Transverse colon (tissue), 4 donors: Measurements from ENCODE around the gene MOAP1. TPM values are rescaled to one million over a fixed set of nuclear protein-coding genes. Genes with fewer than 3 reads are reported as not detected.
A peak's percentile ranks its signal among the peaks of the same experiment; 100 is the strongest.

ENCODE experiments used
- DNase-seq: peaks from one replicate; pipeline ENCODE4 v3.0.0-alpha.2; 2019
- H3K27ac ChIP-seq, 4 donors: fragments of 200-600 bp; sonication (generic); 2 replicates each; pipeline ENCODE4 v1.5.1; 2016 to 2018; ENCODE audit warnings: inconsistent platforms in 4 of 4
- H3K27me3 ChIP-seq: fragments of 200-600 bp; sonication (generic); 2 replicates; pipeline ENCODE4 v1.5.1; 2017; ENCODE audit warnings: inconsistent platforms
- H3K36me3 ChIP-seq, 4 donors: fragments of 200-600 bp; sonication (generic); 2 replicates each; pipeline ENCODE4 v1.5.1; 2017 to 2019; ENCODE audit warnings: inconsistent platforms in 4 of 4
- H3K4me1 ChIP-seq, 4 donors: fragments of 200-600 bp; sonication (generic); 2 replicates each; pipeline ENCODE4 v1.5.1; 2017 to 2020; ENCODE audit warnings: inconsistent platforms in 4 of 4
- H3K4me3 ChIP-seq, 4 donors: fragments of 200-600 bp; sonication (generic); 1 replicate in 1 of 4; 2 replicates in 3 of 4; pipeline versions ENCODE4 v1.5.1 to v1.6.1; 2017 to 2019; ENCODE audit warnings: inconsistent platforms in 4 of 4
- H3K9me3 ChIP-seq, 2 donors: fragments of 200-600 bp; sonication (generic); 2 replicates each; pipeline ENCODE4 v1.5.1; 2017 to 2019; ENCODE audit warnings: inconsistent platforms in 2 of 2
- EP300 ChIP-seq: sonication (generic); formaldehyde crosslinking; IDR thresholded peaks from one replicate; pipeline ENCODE4 v1.6.1; 2017; ENCODE audit warnings: antibody characterized with exemption, low read depth
- POLR2A ChIP-seq: fragments of 450-650 bp; IDR thresholded peaks from one replicate; pipeline ENCODE4 v1.6.1; 2016; ENCODE audit warnings: antibody characterized with exemption, mild to moderate bottlenecking, moderate library complexity
- POLR2AphosphoS5 ChIP-seq, 3 donors: sonication (generic); formaldehyde crosslinking; IDR thresholded peaks; one replicate each; pipeline ENCODE4 v1.6.1; 2016; ENCODE audit warnings: antibody characterized with exemption in 3 of 3
- WGBS, 2 donors: methylation state at CpG; one replicate each; pipeline ENCODE4 v1.1.5; 2018; ENCODE audit warnings: low coverage in 1 of 2; 5-methylcytosine and 5-hydroxymethylcytosine counted together
- in situ Hi-C, 4 donors: fragments of 200-750 bp; cut with MboI; loops; one replicate each; pipeline versions ENCODE4 v1.15.0 to v1.15.1; 2017; ENCODE audit warnings: low sequenced_read_pairs in 3 of 4, low pct_ligation_motif_present in 1 of 4, low pct_unique_long_range_greater_than_20kb in 1 of 4
- intact Hi-C: fragments of 100-400 bp; cut with DNase I; formaldehyde crosslinking; loops from one replicate; pipeline ENCODE4 v1.15.1; 2023; ENCODE audit warnings: low total_unique reads
- total RNA-seq, 4 donors: library from RNA; depleted of rRNA; stranded (reverse); fragments of >200 nt; gene quantifications; one replicate each; pipeline ENCODE4 v1.1.0, GENCODE V29; 2016
- TF ChIP-seq, protein P1 (sequence below), 5 experiments: fragments of 200-600 bp in 3 of 5; fragments of 450-650 bp in 2 of 5; sonication (generic) in 3 of 5; IDR thresholded peaks; 1 replicate in 2 of 5; 2 replicates in 3 of 5; pipeline ENCODE4 v1.5.1; 2016 to 2017; ENCODE audit warnings: antibody characterized with exemption in 5 of 5, inconsistent platforms in 3 of 5, mild to moderate bottlenecking in 2 of 5, moderate library complexity in 1 of 5

The MOAP1 gene
- total RNA-seq, 4 donors from 2014 or later, result 2.2 to 28.1 (median 12.3) TPM

- Histone ChIP-seq H3K9me3 (no peaks in the 10 kb centered on the region), H3K36me3 (peaks cover 0 to 71% (median 22%) of the 10 kb centered on the region in 4 donors), H3K4me3 (no peak overlapping the region), H3K27me3 (no peaks in the 10 kb centered on the region), H3K4me1 (no peaks in the 10 kb centered on the region), H3K27ac (no peak overlapping the region)
- 49 to 57% methylated on average over 3 of the region's 3 CpGs for WGBS, 2 donors
- in situ Hi-C loops, result no loop called here
- intact Hi-C loops, result no loop called here
- TF ChIP-seq EP300, result no peak
- TF ChIP-seq, protein P1, sequence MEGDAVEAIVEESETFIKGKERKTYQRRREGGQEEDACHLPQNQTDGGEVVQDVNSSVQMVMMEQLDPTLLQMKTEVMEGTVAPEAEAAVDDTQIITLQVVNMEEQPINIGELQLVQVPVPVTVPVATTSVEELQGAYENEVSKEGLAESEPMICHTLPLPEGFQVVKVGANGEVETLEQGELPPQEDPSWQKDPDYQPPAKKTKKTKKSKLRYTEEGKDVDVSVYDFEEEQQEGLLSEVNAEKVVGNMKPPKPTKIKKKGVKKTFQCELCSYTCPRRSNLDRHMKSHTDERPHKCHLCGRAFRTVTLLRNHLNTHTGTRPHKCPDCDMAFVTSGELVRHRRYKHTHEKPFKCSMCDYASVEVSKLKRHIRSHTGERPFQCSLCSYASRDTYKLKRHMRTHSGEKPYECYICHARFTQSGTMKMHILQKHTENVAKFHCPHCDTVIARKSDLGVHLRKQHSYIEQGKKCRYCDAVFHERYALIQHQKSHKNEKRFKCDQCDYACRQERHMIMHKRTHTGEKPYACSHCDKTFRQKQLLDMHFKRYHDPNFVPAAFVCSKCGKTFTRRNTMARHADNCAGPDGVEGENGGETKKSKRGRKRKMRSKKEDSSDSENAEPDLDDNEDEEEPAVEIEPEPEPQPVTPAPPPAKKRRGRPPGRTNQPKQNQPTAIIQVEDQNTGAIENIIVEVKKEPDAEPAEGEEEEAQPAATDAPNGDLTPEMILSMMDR (IDR thresholded peaks at IDR 0.05), result peak; percentile 33 to 49 (median 47)
- peak; percentile 46 for DNase-seq
These were observed 34.5 kb upstream of the MOAP1 start for GRCh38 chr14:93219103-93219726.

DNA sequence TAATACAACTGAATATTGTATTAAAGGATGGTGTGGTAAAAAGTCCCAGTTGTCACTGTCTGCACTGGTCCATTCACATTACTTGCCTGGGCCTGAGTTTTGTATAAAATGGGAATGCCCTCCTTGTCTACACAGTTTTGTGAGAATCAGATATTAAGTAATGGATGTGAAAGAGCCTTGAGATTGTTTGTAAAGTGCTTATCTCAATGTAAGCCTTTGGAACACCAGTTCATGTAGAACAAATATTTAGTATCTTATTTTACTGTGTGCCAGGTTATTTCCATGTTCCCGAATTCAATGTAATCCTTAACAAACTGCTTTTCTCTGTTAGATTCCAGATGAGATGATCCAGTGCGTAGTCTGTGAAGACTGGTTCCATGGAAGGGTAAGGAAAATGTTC lies 29.9 kb upstream of the MOAP1 start:
- Histone ChIP-seq H3K4me3 (no peak overlapping the region), H3K27me3 (no peaks in the 10 kb centered on the region), H3K9me3 (no peaks in the 10 kb centered on the region), H3K4me1 (peaks cover 0 to 7% (median 1%) of the 10 kb centered on the region in 4 donors), H3K36me3 (peaks cover 0 to 44% (median 21%) of the 10 kb centered on the region in 4 donors), H3K27ac (no peak overlapping the region)
- in situ Hi-C loops (no loop called here), intact Hi-C loops (no loop called here)
- TF ChIP-seq POLR2AphosphoS5 (IDR thresholded peaks at IDR 0.05) (no peak), POLR2A (no peak), EP300 (no peak)
- TF ChIP-seq, protein P1 (IDR thresholded peaks at IDR 0.05), result no peak
- WGBS, 2 donors, result 83 to 94% methylated on average over 2 of the region's 2 CpGs
- DNase-seq, result no peak

GRCh38 chr14:93212432-93212831 lies 27.7 kb upstream of the MOAP1 start:
- intact Hi-C loops (no loop called here), in situ Hi-C loops (no loop called here)
- Histone ChIP-seq H3K4me3 (no peak overlapping the region), H3K27me3 (no peaks in the 10 kb centered on the region), H3K4me1 (peaks cover 9 to 23% (median 17%) of the 10 kb centered on the region in 4 donors), H3K27ac (no peak overlapping the region), H3K9me3 (no peaks in the 10 kb centered on the region), H3K36me3 (peaks cover 0 to 41% (median 20%) of the 10 kb centered on the region in 4 donors)
- DNase-seq, result no peak
- 65 to 76% methylated on average over 3 of the region's 3 CpGs for WGBS, 2 donors
- TF ChIP-seq POLR2A, result no peak

DNA sequence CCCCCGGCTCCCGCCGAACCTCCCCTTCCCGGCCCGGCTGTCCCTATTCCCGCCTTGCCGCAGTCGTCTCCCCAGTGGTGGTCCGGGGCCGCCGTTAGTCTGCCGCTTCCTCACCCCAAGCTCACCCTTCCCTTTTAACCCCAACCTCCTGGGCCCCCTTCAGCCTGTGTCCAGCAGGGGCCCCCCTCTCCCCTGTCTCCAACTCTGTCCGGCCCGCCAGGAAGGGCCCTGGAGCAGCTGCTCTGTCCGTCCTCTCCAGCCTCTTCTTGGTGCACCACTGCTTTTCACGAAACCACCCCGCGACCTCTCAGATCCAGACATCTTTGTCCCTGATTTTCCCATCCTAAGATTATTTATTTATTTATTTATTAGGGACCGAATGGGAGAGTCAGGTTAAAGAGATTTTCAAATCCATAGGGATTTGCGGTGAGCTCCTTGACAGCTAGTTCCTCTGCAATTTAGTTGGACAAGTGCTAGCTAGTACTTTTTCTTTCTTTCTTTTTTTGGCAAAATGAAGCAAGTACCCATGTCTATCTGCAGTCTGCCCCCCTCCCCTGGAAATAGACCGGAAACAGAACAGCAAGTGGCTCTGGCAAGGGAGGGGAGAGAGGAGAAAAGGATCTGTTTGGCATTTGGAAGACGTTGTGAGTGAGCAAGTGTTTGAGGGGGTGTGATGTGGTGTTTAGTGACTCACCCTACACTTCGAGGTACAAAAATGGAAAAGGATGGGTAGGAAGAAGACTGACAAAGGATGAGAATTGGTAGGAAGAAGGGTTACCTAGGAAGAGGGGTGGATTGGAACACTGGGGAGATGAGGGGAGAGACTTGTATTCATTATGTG lies 23.0 kb upstream of the MOAP1 start:
- TF ChIP-seq EP300, result no peak
- TF ChIP-seq, protein P1 (IDR thresholded peaks at IDR 0.05), result peak in 1 of 5 experiments; percentile 23
- no peaks in the 10 kb centered on the region for H3K9me3 ChIP-seq
- H3K36me3 ChIP-seq, result peaks cover 0 to 14% (median 4%) of the 10 kb centered on the region in 4 donors
- in situ Hi-C loops (no loop called here), intact Hi-C loops (no loop called here)
- peaks cover 18 to 39% (median 28%) of the 10 kb centered on the region in 4 donors for H3K4me1 ChIP-seq
- DNase-seq, result no peak
- H3K4me3 ChIP-seq, result peak overlapping the region; percentile 54 to 95 (median 76)
- 0 to 1% methylated on average over 5 to 18 of the region's 23 CpGs for WGBS, 2 donors
- peak overlapping the region; percentile 88 to 94 (median 93) for H3K27ac ChIP-seq
- no peaks in the 10 kb centered on the region for H3K27me3 ChIP-seq
